ENCODE results near the gene POLR2M.

The POLR2M gene

DNA sequence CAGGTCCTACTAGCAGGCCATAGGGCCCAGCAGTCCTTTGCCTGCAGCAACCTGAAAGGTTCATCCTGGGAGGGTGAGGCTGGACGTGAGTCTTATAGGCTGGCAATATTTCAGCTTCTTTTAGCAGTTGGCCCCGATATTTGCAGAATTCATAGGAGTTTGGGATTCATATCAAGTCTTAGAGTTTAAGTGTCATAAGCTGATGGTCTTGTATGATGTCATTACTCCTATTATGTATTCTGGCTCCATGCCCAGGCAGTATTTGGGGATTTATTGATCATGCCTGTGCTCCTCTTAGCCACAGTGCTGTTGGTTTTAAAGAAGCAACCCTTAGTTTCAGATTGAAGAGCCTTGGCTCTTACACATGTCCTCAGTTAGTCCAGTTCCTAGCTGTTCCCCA, 41.3 kb upstream of the POLR2M start:
- H3K36me3 ChIP-seq (ENCODE audit: control insufficient read depth in 2 of 2, insufficient read depth in 1 of 2, low read length in 2 of 2): no peaks in the 10 kb centered on the region
- no peaks in the 10 kb centered on the region for H3K4me1 ChIP-seq (ENCODE audit: control insufficient read depth, insufficient read depth, low read length)
- CTCF ChIA-PET: interaction anchor here (0.8 to 1.3 kb wide), 5 partner anchors 12 to 200 kb away, joined by 3 to 7 read pairs (median 4); partner anchors contain the start of gene POLR2M
- POLR2A ChIA-PET: no interaction called here
- TF ChIP-seq KLF1 (tag by site-specific recombination; IDR thresholded peaks at IDR 0.05): no peak
- no peak for TF ChIP-seq ZNF202 (tag by site-specific recombination; IDR thresholded peaks at IDR 0.05; ENCODE audit: borderline replicate concordance)
- no peak for TF ChIP-seq ZNF146 (tag by site-specific recombination; IDR thresholded peaks at IDR 0.05)
- no peak for TF ChIP-seq ZNF354C (tag by site-specific recombination; IDR thresholded peaks at IDR 0.05; ENCODE audit: borderline replicate concordance, low read depth)
- TF ChIP-seq, protein P1, sequence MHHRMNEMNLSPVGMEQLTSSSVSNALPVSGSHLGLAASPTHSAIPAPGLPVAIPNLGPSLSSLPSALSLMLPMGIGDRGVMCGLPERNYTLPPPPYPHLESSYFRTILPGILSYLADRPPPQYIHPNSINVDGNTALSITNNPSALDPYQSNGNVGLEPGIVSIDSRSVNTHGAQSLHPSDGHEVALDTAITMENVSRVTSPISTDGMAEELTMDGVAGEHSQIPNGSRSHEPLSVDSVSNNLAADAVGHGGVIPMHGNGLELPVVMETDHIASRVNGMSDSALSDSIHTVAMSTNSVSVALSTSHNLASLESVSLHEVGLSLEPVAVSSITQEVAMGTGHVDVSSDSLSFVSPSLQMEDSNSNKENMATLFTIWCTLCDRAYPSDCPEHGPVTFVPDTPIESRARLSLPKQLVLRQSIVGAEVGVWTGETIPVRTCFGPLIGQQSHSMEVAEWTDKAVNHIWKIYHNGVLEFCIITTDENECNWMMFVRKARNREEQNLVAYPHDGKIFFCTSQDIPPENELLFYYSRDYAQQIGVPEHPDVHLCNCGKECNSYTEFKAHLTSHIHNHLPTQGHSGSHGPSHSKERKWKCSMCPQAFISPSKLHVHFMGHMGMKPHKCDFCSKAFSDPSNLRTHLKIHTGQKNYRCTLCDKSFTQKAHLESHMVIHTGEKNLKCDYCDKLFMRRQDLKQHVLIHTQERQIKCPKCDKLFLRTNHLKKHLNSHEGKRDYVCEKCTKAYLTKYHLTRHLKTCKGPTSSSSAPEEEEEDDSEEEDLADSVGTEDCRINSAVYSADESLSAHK (tag by site-specific recombination; IDR thresholded peaks at IDR 0.05): no peak
- no peak for TF ChIP-seq GLI2 (tag by site-specific recombination; IDR thresholded peaks at IDR 0.05; ENCODE audit: borderline replicate concordance, low read depth)
- TF ChIP-seq, protein P2, sequence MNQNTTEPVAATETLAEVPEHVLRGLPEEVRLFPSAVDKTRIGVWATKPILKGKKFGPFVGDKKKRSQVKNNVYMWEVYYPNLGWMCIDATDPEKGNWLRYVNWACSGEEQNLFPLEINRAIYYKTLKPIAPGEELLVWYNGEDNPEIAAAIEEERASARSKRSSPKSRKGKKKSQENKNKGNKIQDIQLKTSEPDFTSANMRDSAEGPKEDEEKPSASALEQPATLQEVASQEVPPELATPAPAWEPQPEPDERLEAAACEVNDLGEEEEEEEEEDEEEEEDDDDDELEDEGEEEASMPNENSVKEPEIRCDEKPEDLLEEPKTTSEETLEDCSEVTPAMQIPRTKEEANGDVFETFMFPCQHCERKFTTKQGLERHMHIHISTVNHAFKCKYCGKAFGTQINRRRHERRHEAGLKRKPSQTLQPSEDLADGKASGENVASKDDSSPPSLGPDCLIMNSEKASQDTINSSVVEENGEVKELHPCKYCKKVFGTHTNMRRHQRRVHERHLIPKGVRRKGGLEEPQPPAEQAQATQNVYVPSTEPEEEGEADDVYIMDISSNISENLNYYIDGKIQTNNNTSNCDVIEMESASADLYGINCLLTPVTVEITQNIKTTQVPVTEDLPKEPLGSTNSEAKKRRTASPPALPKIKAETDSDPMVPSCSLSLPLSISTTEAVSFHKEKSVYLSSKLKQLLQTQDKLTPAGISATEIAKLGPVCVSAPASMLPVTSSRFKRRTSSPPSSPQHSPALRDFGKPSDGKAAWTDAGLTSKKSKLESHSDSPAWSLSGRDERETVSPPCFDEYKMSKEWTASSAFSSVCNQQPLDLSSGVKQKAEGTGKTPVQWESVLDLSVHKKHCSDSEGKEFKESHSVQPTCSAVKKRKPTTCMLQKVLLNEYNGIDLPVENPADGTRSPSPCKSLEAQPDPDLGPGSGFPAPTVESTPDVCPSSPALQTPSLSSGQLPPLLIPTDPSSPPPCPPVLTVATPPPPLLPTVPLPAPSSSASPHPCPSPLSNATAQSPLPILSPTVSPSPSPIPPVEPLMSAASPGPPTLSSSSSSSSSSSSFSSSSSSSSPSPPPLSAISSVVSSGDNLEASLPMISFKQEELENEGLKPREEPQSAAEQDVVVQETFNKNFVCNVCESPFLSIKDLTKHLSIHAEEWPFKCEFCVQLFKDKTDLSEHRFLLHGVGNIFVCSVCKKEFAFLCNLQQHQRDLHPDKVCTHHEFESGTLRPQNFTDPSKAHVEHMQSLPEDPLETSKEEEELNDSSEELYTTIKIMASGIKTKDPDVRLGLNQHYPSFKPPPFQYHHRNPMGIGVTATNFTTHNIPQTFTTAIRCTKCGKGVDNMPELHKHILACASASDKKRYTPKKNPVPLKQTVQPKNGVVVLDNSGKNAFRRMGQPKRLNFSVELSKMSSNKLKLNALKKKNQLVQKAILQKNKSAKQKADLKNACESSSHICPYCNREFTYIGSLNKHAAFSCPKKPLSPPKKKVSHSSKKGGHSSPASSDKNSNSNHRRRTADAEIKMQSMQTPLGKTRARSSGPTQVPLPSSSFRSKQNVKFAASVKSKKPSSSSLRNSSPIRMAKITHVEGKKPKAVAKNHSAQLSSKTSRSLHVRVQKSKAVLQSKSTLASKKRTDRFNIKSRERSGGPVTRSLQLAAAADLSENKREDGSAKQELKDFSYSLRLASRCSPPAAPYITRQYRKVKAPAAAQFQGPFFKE (tag by site-specific recombination; IDR thresholded peaks at IDR 0.05; ENCODE audit: borderline replicate concordance): no peak
- TF ChIP-seq, protein P3, sequence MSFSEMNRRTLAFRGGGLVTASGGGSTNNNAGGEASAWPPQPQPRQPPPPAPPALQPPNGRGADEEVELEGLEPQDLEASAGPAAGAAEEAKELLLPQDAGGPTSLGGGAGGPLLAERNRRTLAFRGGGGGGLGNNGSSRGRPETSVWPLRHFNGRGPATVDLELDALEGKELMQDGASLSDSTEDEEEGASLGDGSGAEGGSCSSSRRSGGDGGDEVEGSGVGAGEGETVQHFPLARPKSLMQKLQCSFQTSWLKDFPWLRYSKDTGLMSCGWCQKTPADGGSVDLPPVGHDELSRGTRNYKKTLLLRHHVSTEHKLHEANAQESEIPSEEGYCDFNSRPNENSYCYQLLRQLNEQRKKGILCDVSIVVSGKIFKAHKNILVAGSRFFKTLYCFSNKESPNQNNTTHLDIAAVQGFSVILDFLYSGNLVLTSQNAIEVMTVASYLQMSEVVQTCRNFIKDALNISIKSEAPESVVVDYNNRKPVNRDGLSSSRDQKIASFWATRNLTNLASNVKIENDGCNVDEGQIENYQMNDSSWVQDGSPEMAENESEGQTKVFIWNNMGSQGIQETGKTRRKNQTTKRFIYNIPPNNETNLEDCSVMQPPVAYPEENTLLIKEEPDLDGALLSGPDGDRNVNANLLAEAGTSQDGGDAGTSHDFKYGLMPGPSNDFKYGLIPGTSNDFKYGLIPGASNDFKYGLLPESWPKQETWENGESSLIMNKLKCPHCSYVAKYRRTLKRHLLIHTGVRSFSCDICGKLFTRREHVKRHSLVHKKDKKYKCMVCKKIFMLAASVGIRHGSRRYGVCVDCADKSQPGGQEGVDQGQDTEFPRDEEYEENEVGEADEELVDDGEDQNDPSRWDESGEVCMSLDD (tag by site-specific recombination; IDR thresholded peaks at IDR 0.05): no peak
- TF ChIP-seq GFI1B (tag by site-specific recombination; IDR thresholded peaks at IDR 0.05): no peak
- no peak for TF ChIP-seq ZNF214 (tag by site-specific recombination; IDR thresholded peaks at IDR 0.05; ENCODE audit: borderline replicate concordance)
- TF ChIP-seq SALL2 (tag by site-specific recombination; IDR thresholded peaks at IDR 0.05; ENCODE audit: borderline replicate concordance): no peak
- no peaks in the 10 kb centered on the region for H3K9me3 ChIP-seq (ENCODE audit: control insufficient read depth, insufficient read depth, low read depth, low read length)
- H3K27ac ChIP-seq (ENCODE audit: extremely low read depth, low read depth, low read length): no peak overlapping the region
- H3K4me3 ChIP-seq (ENCODE audit: low read depth, low read length): no peak overlapping the region

DNA sequence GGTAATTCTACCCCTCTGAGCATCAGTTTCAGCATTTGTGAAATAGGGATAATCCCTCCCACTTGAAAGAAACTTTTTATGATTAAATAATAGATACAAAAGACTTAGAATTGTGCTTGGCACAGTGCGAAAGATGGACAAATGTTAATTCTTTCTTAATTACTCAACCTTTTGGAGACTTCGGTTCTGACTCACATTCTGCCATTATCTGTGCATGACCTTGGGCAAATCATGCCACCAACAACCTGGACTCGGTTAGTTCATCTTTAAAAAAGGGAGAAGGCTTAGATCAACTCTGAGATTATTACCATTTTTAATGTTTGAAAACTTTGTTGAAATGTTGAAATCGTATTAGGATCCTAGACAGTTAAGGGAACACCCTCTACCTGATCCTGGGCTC, 40.6 kb upstream of the POLR2M start:
- TF ChIP-seq, protein P4, sequence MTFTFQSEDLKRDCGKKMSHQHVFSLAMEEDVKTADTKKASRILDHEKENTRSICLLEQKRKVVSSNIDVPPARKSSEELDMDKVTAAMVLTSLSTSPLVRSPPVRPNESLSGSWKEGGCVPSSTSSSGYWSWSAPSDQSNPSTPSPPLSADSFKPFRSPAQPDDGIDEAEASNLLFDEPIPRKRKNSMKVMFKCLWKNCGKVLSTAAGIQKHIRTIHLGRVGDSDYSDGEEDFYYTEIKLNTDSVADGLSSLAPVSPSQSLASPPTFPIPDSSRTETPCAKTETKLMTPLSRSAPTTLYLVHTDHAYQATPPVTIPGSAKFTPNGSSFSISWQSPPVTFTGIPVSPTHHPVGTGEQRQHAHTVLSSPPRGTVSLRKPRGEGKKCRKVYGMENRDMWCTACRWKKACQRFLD (tag by site-specific recombination; IDR thresholded peaks at IDR 0.05): no peak
- no peak for TF ChIP-seq ZNF19 (tag by site-specific recombination; IDR thresholded peaks at IDR 0.05; ENCODE audit: low read depth)
- ChIA-PET CTCF (interaction anchor here (1.3 to 1.9 kb wide), 2 partner anchors 24 to 106 kb away, joined by 6 to 7 read pairs; no protein-coding TSS in a partner anchor), POLR2A (no interaction called here)
- H3K9me3 ChIP-seq (ENCODE audit: control insufficient read depth, insufficient read depth, low read depth, low read length): no peaks in the 10 kb centered on the region
- no peaks in the 10 kb centered on the region for H3K36me3 ChIP-seq (ENCODE audit: control insufficient read depth in 2 of 2, insufficient read depth in 1 of 2, low read length in 2 of 2)
- H3K4me3 ChIP-seq (ENCODE audit: low read depth, low read length): no peak overlapping the region
- H3K4me1 ChIP-seq (ENCODE audit: control insufficient read depth, insufficient read depth, low read length): no peaks in the 10 kb centered on the region
- no peak overlapping the region for H3K27ac ChIP-seq (ENCODE audit: extremely low read depth, low read depth, low read length)

All from HEK293 (cell line).